ENCODE data around the gene HELQ.
"Not testable (repeated sequence)": the region's sequence is repeated elsewhere in the genome, so short reads cannot be mapped to it uniquely, and the experiment has no call there.

The HELQ gene

GRCh38 chr4:83455281-83456183 lies at the start of gene HELQ, which contains the start of gene MRPS18C:
Gene HELQ, minus strand, starts transcription at chr4:83455823. Its CDS starts 130 bp downstream, at chr4:83455693.
Gene MRPS18C, plus strand, starts transcription at chr4:83456058. Its CDS starts 20 bp downstream, at chr4:83456078.
- ATAC-seq (peak; percentile 95), DNase-seq (ENCODE audit: low spot score in 2 of 2) (peak; percentile 85 to 98)
- H3K27ac Mint-ChIP-seq: peak within 1 kb of the TSS; percentile 99
- H3K9me3 Mint-ChIP-seq: no peaks in the 10 kb centered on the region
- H3K4me1 Mint-ChIP-seq: peaks cover 33% of the 10 kb centered on the region
- H3K36me3 Mint-ChIP-seq: peaks cover 91% of the 10 kb centered on the region
- peak within 1 kb of the TSS; percentile 94 for H3K4me3 Mint-ChIP-seq

- H3K27ac Mint-ChIP-seq: no peak overlapping the region
- H3K9me3 Mint-ChIP-seq: no peaks in the 10 kb centered on the region
- no peak overlapping the region for H3K4me3 Mint-ChIP-seq
- peaks cover 14% of the 10 kb centered on the region for H3K4me1 Mint-ChIP-seq
- DNase-seq (ENCODE audit: low spot score in 2 of 2) (no peak), ATAC-seq (no peak)
- H3K36me3 Mint-ChIP-seq: no peaks in the 10 kb centered on the region
These were observed 49.4 kb upstream of the HELQ start for GRCh38 chr4:83504996-83505395.

- Mint-ChIP-seq H3K9me3 (no peaks in the 10 kb centered on the region), H3K4me1 (peaks cover 13% of the 10 kb centered on the region), H3K4me3 (no peak overlapping the region), H3K36me3 (no peaks in the 10 kb centered on the region), H3K27ac (no peak overlapping the region)
- ATAC-seq: no peak
- DNase-seq (ENCODE audit: low spot score in 2 of 2): no peak
These were observed 48.9 kb upstream of the HELQ start for GRCh38 chr4:83504503-83504902.

GRCh38 chr4:83503974-83504373 lies 48.4 kb upstream of the HELQ start:
- ATAC-seq (no peak), DNase-seq (ENCODE audit: low spot score in 2 of 2) (no peak)
- Mint-ChIP-seq H3K4me3 (no peak overlapping the region), H3K9me3 (no peaks in the 10 kb centered on the region), H3K36me3 (no peaks in the 10 kb centered on the region), H3K27ac (no peak overlapping the region), H3K4me1 (peaks cover 8% of the 10 kb centered on the region)

GRCh38 chr4:83501671-83502070 lies 46.0 kb upstream of the HELQ start:
- DNase-seq (ENCODE audit: low spot score in 2 of 2); ATAC-seq; H3K4me3 Mint-ChIP-seq; H3K9me3 Mint-ChIP-seq; H3K27ac Mint-ChIP-seq; H3K4me1 Mint-ChIP-seq; H3K36me3 Mint-ChIP-seq: not testable (repeated sequence)

- H3K9me3 Mint-ChIP-seq: no peaks in the 10 kb centered on the region
- H3K36me3 Mint-ChIP-seq: no peaks in the 10 kb centered on the region
- DNase-seq (ENCODE audit: low spot score in 2 of 2) (no peak), ATAC-seq (no peak)
- peak overlapping the region; percentile 38 for H3K27ac Mint-ChIP-seq
- no peaks in the 10 kb centered on the region for H3K4me1 Mint-ChIP-seq
- no peak overlapping the region for H3K4me3 Mint-ChIP-seq
These were observed 42.6 kb upstream of the HELQ start for GRCh38 chr4:83498187-83498586.

- not testable (repeated sequence) for H3K9me3 Mint-ChIP-seq; H3K36me3 Mint-ChIP-seq; H3K27ac Mint-ChIP-seq; DNase-seq (ENCODE audit: low spot score in 2 of 2); H3K4me3 Mint-ChIP-seq; H3K4me1 Mint-ChIP-seq; ATAC-seq
These were observed 40.7 kb upstream of the HELQ start for GRCh38 chr4:83496085-83496917.

GRCh38 chr4:83490876-83491450 lies 35.3 kb upstream of the HELQ start:
- Mint-ChIP-seq H3K4me3 (no peak overlapping the region), H3K9me3 (no peaks in the 10 kb centered on the region), H3K36me3 (no peaks in the 10 kb centered on the region), H3K4me1 (no peaks in the 10 kb centered on the region), H3K27ac (no peak overlapping the region)
- ATAC-seq (no peak), DNase-seq (ENCODE audit: low spot score in 2 of 2) (no peak)

GRCh38 chr4:83489711-83490326 lies 34.2 kb upstream of the HELQ start:
- H3K4me1 Mint-ChIP-seq: peaks cover 6% of the 10 kb centered on the region
- no peaks in the 10 kb centered on the region for H3K36me3 Mint-ChIP-seq
- H3K4me3 Mint-ChIP-seq: no peak overlapping the region
- H3K27ac Mint-ChIP-seq: no peak overlapping the region
- ATAC-seq (no peak), DNase-seq (ENCODE audit: low spot score in 2 of 2) (no peak)
- no peaks in the 10 kb centered on the region for H3K9me3 Mint-ChIP-seq

- peaks cover 13% of the 10 kb centered on the region for H3K36me3 Mint-ChIP-seq
- ATAC-seq (no peak), DNase-seq (ENCODE audit: low spot score in 2 of 2) (no peak)
- peak overlapping the region; percentile 68 for H3K27ac Mint-ChIP-seq
- H3K4me3 Mint-ChIP-seq: no peak overlapping the region
- H3K9me3 Mint-ChIP-seq: no peaks in the 10 kb centered on the region
- peaks cover 18% of the 10 kb centered on the region for H3K4me1 Mint-ChIP-seq
These were observed 31.0 kb upstream of the HELQ start for GRCh38 chr4:83486457-83487129.

- H3K36me3 Mint-ChIP-seq: peaks cover 13% of the 10 kb centered on the region
- DNase-seq (ENCODE audit: low spot score in 2 of 2) (peak; percentile 90 to 94), ATAC-seq (peak; percentile 95)
- no peaks in the 10 kb centered on the region for H3K9me3 Mint-ChIP-seq
- H3K27ac Mint-ChIP-seq: peak within 1 kb of the TSS; percentile 93
- peak within 1 kb of the TSS; percentile 99 for H3K4me3 Mint-ChIP-seq
- H3K4me1 Mint-ChIP-seq: peaks cover 18% of the 10 kb centered on the region
These were observed 29.2 kb upstream of the HELQ start, which contains the start of gene ABRAXAS1 for GRCh38 chr4:83484500-83485461. Gene ABRAXAS1, minus strand, starts transcription at chr4:83485100. Its CDS starts 28 bp downstream, at chr4:83485072.

GRCh38 chr4:83473966-83474365 lies 18.3 kb upstream of the HELQ start:
- peaks cover 29% of the 10 kb centered on the region for H3K36me3 Mint-ChIP-seq
- no peaks in the 10 kb centered on the region for H3K4me1 Mint-ChIP-seq
- ATAC-seq (no peak), DNase-seq (ENCODE audit: low spot score in 2 of 2) (no peak)
- no peak overlapping the region for H3K27ac Mint-ChIP-seq
- H3K9me3 Mint-ChIP-seq: no peaks in the 10 kb centered on the region
- no peak overlapping the region for H3K4me3 Mint-ChIP-seq

GRCh38 chr4:83473423-83473822 lies 17.8 kb upstream of the HELQ start:
- ATAC-seq (no peak), DNase-seq (ENCODE audit: low spot score in 2 of 2) (no peak)
- H3K4me3 Mint-ChIP-seq: no peak overlapping the region
- H3K4me1 Mint-ChIP-seq: no peaks in the 10 kb centered on the region
- peaks cover 35% of the 10 kb centered on the region for H3K36me3 Mint-ChIP-seq
- no peaks in the 10 kb centered on the region for H3K9me3 Mint-ChIP-seq
- no peak overlapping the region for H3K27ac Mint-ChIP-seq

- Mint-ChIP-seq H3K4me3 (peak overlapping the region; percentile 94), H3K36me3 (peaks cover 91% of the 10 kb centered on the region), H3K9me3 (no peaks in the 10 kb centered on the region), H3K27ac (peak overlapping the region; percentile 99), H3K4me1 (peaks cover 33% of the 10 kb centered on the region)
- DNase-seq (ENCODE audit: low spot score in 2 of 2) (no peak), ATAC-seq (no peak)
These were observed 520 bp upstream of the HELQ start for GRCh38 chr4:83456184-83456501.
